KMS-11 (cell line): Measurements from ENCODE around the gene RAD1.

Source experiments
- H2AFZ ChIP-seq: fragments of 200-600 bp; sonication (generic); 2 replicates; pipeline ENCODE4 v1.6.1; 2016; ENCODE audit warnings: antibody characterized with exemption, mixed run types, low read depth
- H3K27ac ChIP-seq: fragments of 200-600 bp; sonication (generic); 2 replicates; pipeline ENCODE4 v1.6.1; 2016; ENCODE audit warnings: mild to moderate bottlenecking, mixed run types
- H3K27me3 ChIP-seq: fragments of 200-600 bp; sonication (generic); 2 replicates; pipeline ENCODE4 v1.6.1; 2017; ENCODE audit warnings: mild to moderate bottlenecking, low read depth, mixed run types, moderate library complexity; ENCODE audit not compliant: insufficient read depth
- H3K36me3 ChIP-seq: fragments of 200-600 bp; sonication (generic); 2 replicates; pipeline ENCODE4 v1.6.1; 2017; ENCODE audit warnings: mild to moderate bottlenecking, mixed run types; ENCODE audit not compliant: insufficient read depth
- H3K4me1 ChIP-seq: fragments of 200-600 bp; sonication (generic); 2 replicates; pipeline ENCODE4 v1.6.1; 2016; ENCODE audit warnings: mild to moderate bottlenecking, low read depth, mixed run types; ENCODE audit not compliant: poor library complexity, severe bottlenecking
- H3K4me2 ChIP-seq: fragments of 200-600 bp; sonication (generic); 2 replicates; pipeline ENCODE4 v1.7.0; 2016; ENCODE audit warnings: mild to moderate bottlenecking, mixed run types
- H3K4me3 ChIP-seq: fragments of 200-600 bp; sonication (generic); IDR thresholded peaks from 2 replicates; pipeline ENCODE4 v1.6.1; 2017; ENCODE audit warnings: low read depth, low read length, mixed read lengths; ENCODE audit not compliant: insufficient read depth
- H3K79me2 ChIP-seq: fragments of 200-600 bp; sonication (generic); 2 replicates; pipeline ENCODE4 v1.6.1; 2016; ENCODE audit warnings: low read depth, mixed run types; ENCODE audit not compliant: insufficient read depth
- H3K9ac ChIP-seq: fragments of 200-600 bp; sonication (generic); 2 replicates; pipeline ENCODE4 v1.6.1; 2016; ENCODE audit warnings: mild to moderate bottlenecking, mixed run types
- H4K20me1 ChIP-seq: fragments of 200-600 bp; sonication (generic); 2 replicates; pipeline ENCODE4 v1.6.1; 2016; ENCODE audit warnings: mild to moderate bottlenecking, mixed run types; ENCODE audit not compliant: insufficient read depth
- CTCF ChIP-seq: fragments of 200-600 bp; sonication (generic); conservative IDR thresholded peaks from 2 replicates; pipeline ENCODE4 v1.6.1; 2017; ENCODE audit warnings: low read depth, mild to moderate bottlenecking, antibody characterized with exemption, low read length, moderate library complexity, mixed read lengths

The RAD1 gene

GRCh38 chr5:34930870-34931269 is 15.6 kb upstream of the RAD1 start:
- H2AFZ ChIP-seq, result no peak overlapping the region
- H3K4me2 ChIP-seq, result peak overlapping the region; percentile 82
- no peak overlapping the region for H3K4me3 ChIP-seq
- TF ChIP-seq CTCF, result no peak
- peaks cover 53% of the 10 kb centered on the region for H3K79me2 ChIP-seq
- H3K27ac ChIP-seq, result peak overlapping the region; percentile 75; the same call in 1 of the 2 replicates
- H4K20me1 ChIP-seq, result no peaks in the 10 kb centered on the region
- peaks cover 18% of the 10 kb centered on the region for H3K4me1 ChIP-seq
- no peaks in the 10 kb centered on the region for H3K36me3 ChIP-seq
- H3K27me3 ChIP-seq, result no peaks in the 10 kb centered on the region
- peak overlapping the region; percentile 87; the same call in 1 of the 2 replicates for H3K9ac ChIP-seq

- Histone ChIP-seq H3K4me2 (peak overlapping the region; percentile 82), H3K27me3 (no peaks in the 10 kb centered on the region), H2AFZ (peak overlapping the region; percentile 85; the same call in 1 of the 2 replicates), H3K9ac (peak overlapping the region; percentile 87), H3K4me1 (peaks cover 18% of the 10 kb centered on the region), H4K20me1 (no peaks in the 10 kb centered on the region; the same call in 1 of the 2 replicates), H3K36me3 (peaks cover 2% of the 10 kb centered on the region; the same call in 1 of the 2 replicates), H3K79me2 (peaks cover 53% of the 10 kb centered on the region), H3K27ac (peak overlapping the region; percentile 75), H3K4me3 (no peak overlapping the region)
- TF ChIP-seq CTCF, result no peak
Observed at GRCh38 chr5:34930462-34930844, 15.1 kb upstream of the RAD1 start.

GRCh38 chr5:34929720-34930461 is 14.6 kb upstream of the RAD1 start:
- Histone ChIP-seq H3K79me2 (peaks cover 50% of the 10 kb centered on the region), H3K36me3 (peaks cover 8% of the 10 kb centered on the region; the same call in 1 of the 2 replicates), H4K20me1 (no peaks in the 10 kb centered on the region; the same call in 1 of the 2 replicates), H3K4me1 (peaks cover 18% of the 10 kb centered on the region), H3K27me3 (no peaks in the 10 kb centered on the region), H3K4me2 (peak overlapping the region; percentile 82), H3K4me3 (no peak overlapping the region), H3K9ac (peak overlapping the region; percentile 87), H3K27ac (peak overlapping the region; percentile 75), H2AFZ (peak overlapping the region; percentile 85; the same call in 1 of the 2 replicates)
- TF ChIP-seq CTCF, result no peak

GRCh38 chr5:34929134-34929719 is 13.9 kb upstream of the RAD1 start, which contains the start of gene DNAJC21:
Gene DNAJC21, plus strand, starts transcription at chr5:34929559. Its CDS starts 261 bp downstream, at chr5:34929820.
- H3K27me3 ChIP-seq, result no peaks in the 10 kb centered on the region
- peaks cover 43% of the 10 kb centered on the region for H3K79me2 ChIP-seq
- H3K36me3 ChIP-seq, result peaks cover 14% of the 10 kb centered on the region; the same call in 1 of the 2 replicates
- TF ChIP-seq CTCF, result no peak
- peaks cover 20% of the 10 kb centered on the region for H3K4me1 ChIP-seq
- peak within 1 kb of the TSS; percentile 75 for H3K27ac ChIP-seq
- H3K9ac ChIP-seq, result peak within 1 kb of the TSS; percentile 87
- no peak within 1 kb of the TSS for H3K4me3 ChIP-seq
- no peaks in the 10 kb centered on the region; the same call in 1 of the 2 replicates for H4K20me1 ChIP-seq
- peak within 1 kb of the TSS; percentile 85; the same call in 1 of the 2 replicates for H2AFZ ChIP-seq
- H3K4me2 ChIP-seq, result peak within 1 kb of the TSS; percentile 82
